GM18508 (cell line): ENCODE measurements around the gene TAS2R42.

Experiments used
- ATAC-seq: cut with Tn5 transposase; IDR thresholded peaks from one replicate; pipeline ENCODE4 v1.9.1; 2021; ENCODE audit warnings: moderate number of reproducible peaks; ENCODE audit not compliant: insufficient read depth, unreplicated experiment

Gene TAS2R42, protein sequence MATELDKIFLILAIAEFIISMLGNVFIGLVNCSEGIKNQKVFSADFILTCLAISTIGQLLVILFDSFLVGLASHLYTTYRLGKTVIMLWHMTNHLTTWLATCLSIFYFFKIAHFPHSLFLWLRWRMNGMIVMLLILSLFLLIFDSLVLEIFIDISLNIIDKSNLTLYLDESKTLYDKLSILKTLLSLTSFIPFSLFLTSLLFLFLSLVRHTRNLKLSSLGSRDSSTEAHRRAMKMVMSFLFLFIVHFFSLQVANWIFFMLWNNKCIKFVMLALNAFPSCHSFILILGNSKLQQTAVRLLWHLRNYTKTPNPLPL

DNA sequence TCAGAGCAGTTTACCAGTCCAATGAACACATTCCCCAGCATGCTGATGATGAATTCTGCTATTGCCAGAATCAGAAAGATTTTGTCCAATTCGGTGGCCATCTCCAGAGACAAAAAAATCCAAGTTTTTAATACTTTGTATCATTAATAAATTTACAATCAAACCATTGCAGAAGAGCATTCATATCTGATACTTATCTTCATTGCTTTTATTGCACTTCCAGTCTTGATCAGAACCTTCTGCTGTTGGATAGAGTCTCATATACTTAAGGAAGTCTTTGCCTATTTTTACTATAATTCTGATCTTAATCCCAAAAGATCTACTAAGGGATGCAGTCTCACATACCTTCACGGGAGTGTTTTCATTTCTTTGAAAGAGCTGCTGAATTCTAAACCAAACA, at the start of gene TAS2R42:
Gene TAS2R42 (minus strand): TSS at position 101 of the 400 bp plus-strand sequence. CDS start 0 bp downstream, at position 101.
- ATAC-seq = no peak

DNA sequence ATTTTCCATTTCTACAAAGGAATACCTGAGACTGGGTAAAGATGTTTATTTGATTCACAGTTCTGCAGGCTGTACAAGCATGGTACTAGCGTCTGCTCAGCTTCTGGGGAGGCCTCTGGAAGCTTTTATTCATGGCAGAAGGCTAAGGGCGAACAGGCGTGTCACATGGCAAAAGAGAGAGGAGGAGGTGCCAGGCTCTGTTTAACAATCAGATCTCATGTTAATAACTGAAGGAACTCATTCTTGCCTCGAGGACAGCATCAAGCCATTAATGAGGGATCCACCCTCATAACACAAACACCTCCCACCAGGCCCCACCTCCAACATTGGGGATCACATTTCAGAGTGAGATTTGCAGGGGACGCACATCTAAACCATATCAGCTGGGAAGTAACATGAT, 46.8 kb upstream of the TAS2R42 start:
- no peak for ATAC-seq

DNA sequence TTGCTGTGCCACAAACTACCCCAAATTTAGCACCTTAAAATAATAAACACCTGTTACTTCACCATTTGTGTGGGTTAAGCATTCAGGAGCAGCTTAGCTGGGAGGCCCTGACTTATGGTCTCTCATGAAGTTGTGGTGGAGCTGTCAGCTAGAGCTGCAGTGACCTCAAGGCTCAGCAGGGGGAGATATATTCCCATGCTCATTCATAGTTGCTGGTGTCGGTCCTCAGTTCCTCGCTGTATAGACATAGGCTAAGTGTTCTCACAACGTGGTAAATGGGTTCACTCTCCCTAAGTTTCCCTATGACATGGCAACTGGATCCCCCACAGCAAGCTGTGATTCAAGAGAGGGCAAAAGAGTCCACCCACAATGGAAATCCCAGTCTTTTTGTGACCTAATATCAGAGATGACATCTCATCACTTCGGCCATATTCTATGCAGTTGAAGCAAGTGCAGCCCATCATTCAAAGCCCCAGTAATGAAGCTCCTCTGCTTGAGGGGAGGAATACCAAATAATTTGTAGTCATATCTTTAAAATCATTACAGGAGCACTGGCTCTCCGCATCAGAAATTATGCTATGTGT, 41.7 kb upstream of the TAS2R42 start:
- no peak for ATAC-seq

DNA sequence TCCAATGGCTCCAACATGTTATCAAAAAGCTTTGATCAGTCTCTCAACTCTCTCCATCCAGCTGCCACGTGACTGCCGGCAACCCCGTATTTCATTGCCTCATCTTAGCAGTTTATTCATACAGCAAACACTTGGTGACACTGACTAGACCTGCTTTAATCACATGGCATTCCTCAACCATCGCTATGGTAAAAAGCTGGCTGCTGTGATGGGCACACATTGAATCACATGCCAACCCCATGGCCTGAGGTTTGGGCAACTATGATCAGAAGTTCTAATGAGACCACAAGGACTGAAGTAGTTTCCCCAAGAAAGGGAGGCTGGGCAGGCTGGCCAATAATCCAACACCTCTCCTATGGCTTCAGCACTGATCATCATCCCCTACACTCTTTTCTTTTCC, 40.6 kb upstream of the TAS2R42 start:
- ATAC-seq = no peak

DNA sequence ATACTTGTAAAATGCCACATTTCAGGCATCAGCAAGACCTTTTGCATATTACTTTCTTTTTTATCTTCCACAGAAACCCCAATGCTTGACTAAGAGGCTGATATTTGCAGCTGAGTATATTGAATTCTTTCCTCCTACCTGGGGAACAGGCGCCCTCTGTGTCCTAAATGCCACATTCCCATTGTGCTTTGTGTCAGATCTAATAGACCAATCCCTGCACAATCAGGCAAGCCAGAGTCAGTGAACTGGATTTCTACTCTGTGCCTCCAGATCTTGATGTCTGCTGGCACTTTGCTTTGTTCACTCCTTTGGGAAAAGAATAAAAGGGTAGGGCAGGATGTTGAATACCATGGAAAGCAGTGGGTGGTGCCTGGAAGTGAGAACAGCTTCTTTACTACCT, 22.4 kb upstream of the TAS2R42 start:
- ATAC-seq = no peak

DNA sequence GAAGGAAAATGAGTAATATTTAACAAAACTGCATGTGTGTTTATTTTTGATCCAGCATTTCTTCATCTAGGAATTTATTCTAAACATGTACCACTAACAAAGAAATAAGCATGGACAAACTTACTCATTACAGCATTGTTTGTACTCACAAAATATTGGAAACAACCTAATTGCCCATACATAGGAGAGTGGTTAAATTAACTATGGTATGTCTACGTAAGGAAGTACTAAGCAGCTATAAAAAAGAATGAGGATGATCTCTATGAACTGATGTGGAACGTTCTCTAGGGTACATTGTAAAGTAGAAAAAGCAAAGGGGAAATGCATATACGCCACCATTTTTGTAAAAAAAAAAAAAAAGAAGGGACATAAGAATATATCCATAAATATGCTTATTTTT, 17.4 kb upstream of the TAS2R42 start:
- no peak for ATAC-seq

DNA sequence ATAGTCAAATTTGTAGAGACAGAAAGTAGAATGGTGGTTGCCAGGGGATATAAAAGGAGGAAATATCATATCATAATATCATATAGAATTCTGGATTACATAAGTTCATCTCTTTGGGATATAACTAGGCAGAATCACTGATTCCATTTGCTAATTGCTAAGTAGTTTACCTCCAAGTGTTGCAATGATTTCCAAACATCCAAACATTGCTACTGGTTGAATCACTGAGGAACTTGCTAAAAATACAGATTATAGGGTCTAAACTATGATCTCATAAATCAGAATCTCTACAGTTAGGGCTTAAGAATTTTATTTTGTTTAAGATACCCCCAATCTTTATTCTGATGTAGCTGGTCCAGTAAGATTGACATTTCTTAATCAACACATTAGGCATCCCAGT, 16.1 kb upstream of the TAS2R42 start:
- no peak for ATAC-seq

DNA sequence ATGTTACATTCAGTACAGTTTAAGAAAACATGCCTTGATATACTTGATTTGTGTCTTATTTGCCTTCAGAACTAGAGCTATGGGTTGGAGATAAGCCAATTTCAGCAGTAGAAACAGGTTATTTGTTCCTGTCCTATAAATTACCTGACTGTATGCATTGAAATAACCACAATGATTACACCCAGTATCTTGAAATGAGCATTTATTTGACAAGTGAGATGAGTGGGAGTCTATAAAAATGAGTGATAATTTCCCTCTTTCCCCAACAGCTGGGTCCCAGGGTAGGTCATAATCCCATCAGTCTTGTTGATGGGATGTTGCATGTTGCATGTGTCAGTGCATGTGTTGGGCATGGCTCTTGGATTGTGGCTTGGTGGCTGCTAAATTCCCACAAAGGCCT, 3.7 kb downstream of the TAS2R42 start:
- ATAC-seq = no peak

DNA sequence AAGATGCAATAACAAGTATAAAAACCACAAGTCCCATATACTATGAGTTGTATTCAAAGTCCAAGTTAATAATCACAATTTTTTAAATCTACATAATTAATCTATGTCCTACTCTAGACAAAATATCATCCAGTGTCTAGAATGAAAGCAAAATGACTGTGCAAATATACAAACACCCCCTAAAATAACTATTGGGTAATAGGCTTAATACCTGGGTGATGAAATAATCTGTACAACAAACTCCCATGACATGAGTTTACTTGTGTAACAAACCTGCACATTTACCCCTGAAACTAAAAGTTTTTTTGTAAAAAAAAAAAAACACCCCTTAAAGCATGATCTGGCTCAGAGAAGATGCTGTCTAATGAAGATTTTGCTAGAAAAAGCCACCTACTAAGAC, 4.2 kb downstream of the TAS2R42 start:
- no peak for ATAC-seq

DNA sequence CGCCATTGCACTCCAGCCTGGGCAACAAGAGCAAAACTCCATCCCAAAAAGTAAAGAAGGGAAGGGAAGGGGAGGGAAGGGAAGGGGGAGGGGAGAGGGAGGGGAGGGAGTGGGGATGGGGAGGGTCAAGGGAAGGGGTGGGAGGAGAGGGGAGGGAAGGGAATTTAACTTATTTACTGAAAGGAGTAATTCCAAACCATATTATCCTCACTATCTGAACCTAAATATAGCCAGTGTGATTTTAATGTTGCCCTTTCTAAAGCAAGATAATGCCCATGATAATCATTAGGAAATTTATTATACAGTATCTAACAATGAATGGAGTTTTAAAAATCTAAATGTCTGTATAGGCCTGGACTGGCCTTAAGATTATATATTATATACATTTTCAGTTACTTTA, 8.5 kb downstream of the TAS2R42 start:
- ATAC-seq = no peak

DNA sequence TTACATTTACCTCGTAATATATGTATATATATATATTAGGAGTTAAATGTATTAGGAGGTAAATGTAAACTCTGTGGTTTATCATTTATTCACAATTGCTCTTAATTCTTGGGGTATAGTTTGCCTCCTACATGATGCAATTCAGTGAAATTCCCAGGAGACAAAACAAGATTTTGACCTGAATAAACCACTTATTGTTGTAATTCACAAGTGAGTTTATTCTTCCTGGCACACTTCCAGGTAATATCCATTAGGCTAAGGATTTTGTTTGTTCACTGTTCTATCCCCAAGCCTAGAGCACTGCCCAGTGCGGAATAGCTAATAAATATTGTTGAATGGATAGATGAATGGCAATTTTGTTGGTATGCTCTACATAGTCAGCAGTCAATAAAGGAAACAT, 12.7 kb downstream of the TAS2R42 start:
- ATAC-seq = no peak

DNA sequence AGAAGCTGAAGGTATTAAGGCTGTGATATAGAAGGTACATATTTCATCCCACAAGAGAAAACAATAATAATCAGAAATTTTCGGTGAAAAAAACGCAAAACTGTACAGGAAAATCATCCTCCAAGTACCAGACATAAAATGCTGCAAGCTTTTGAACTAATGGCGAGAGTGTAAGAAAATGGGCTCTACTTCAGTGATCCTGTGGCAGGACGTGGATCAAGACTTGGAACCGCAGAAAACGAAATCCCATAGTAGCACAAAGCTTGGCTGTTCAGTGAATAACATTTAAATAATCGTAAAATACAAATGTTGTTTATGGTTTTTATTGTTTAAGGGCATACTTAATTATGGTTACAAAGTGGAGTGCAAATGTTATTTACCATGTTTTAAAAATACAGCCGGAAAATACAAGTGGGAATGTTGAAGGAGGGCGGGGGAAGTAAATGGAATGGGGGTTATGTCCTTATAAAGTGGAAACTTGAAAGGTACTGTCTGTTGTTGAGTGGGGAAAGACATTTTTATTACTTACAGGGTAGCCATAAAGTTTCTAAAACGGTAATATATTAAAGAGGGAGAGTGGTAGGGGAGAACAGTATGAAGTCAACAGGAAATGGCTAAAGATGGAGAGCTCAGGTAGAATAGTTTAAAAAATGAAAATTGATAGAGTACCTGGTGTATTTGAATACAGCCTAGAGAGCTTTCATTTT, 14.6 kb downstream of the TAS2R42 start:
- ATAC-seq = no peak

DNA sequence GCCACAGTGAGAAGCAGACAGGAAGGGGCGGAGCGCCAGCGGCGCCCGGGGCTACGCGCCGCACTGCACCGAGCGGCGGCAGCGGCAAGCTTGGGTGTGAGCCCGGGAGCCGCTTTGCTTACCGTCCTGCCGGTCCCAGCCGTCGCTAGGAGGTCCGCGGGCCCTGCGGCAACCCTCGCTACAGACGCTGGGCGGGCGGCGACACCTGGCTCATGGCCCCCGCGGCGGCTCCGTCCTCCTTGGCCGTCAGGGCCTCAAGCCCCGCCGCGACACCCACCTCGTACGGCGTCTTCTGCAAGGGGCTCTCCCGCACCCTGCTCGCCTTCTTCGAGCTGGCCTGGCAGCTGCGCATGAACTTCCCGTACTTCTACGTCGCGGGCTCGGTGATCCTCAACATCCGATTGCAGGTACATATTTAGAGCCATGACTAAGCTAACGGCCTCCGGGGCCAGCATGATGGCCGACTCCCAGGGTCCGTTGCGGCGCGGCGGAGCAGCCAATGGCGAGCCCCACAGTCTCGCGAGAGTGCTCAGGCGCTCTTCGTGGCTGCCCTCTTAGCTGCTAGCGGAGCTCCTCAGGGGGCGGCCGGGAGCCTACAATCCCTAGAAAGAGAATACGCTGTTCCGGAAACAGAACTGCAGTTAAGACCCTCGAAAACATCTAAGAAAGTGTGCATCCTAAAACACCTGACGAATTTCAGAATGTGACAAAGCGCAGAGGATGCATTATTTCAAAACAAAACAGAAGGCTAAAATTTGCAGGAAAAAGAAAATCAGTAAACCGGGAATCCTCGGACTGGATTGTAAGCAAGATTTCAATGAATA, 15.4 kb downstream of the TAS2R42 start, which contains the start of gene SMIM10L1:
Gene SMIM10L1 (plus strand): TSS at position 50 of the 824 bp plus-strand sequence. CDS start 163 bp downstream, at position 213.
- peak; percentile 86 for ATAC-seq

DNA sequence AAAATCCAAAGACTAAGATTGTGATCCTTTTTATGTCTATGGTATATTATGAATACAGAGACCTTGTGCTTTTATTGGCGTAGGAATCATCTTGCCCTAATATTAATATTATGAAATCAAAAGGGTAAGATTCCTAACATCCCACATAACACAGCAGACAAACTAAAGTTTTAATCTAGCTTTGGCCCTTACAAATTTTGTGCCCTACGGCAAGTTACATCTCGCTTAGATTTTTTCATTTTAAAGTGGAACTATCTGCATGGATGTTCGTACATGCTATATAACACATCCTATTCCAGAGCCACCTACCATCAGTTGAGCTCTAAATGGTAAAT, 16.0 kb downstream of the TAS2R42 start:
- ATAC-seq = no peak

DNA sequence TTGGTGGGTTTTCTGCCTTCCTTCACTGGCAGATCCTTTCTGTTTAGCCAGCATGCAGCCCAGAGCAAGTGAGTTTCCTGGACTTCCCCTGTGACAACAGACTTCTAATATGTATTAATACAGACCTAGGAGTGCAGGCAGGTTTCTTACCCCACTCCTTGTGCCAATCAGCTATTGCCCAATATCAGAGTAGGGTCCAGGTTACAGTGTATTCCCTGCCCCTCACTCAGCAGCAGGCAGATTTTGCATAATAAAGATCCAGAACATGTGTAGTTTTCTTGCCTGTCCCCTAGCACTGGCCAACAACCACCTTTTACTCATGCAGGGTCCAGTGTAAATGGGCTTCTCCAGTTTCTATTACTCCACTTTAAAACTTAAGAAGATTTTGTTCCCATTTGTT, 20.4 kb downstream of the TAS2R42 start:
- ATAC-seq = no peak

DNA sequence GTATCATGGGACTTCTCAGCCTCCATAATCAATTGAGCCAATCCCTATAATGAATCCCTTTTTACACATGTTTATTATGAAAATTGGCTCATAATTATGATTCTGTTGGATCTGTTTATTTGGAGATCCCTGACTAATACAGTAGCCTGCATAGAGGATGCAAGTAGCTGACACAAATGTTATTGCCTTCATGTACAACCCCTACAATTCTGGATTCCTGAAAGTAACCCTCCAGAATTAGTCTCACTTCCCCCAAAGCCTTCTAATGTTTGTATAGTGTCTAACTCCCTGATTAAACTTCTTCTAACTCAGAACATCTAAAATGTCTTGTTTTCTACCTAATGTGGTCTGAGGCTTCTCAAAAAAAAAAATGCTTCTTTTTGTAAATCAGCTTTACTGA, 22.4 kb downstream of the TAS2R42 start:
- no peak for ATAC-seq

DNA sequence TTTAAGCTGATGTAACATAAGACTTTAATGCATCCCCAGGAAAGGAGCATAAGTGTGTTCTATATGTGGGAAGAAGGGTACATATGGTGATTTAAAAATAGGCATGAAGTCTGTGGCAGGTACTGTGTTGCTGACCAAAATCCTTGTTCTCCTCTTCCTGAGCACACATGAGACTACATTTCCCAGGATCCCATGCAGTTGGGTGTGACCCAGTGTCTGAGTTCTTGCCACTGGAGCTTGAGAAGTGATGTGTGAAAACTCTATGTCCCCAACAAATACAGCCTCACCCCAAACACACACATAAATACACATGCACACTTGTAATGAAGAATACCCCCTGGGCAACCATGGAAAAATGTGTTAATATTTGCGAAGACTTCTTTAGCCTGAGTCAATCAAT, 24.2 kb downstream of the TAS2R42 start:
- no peak for ATAC-seq

DNA sequence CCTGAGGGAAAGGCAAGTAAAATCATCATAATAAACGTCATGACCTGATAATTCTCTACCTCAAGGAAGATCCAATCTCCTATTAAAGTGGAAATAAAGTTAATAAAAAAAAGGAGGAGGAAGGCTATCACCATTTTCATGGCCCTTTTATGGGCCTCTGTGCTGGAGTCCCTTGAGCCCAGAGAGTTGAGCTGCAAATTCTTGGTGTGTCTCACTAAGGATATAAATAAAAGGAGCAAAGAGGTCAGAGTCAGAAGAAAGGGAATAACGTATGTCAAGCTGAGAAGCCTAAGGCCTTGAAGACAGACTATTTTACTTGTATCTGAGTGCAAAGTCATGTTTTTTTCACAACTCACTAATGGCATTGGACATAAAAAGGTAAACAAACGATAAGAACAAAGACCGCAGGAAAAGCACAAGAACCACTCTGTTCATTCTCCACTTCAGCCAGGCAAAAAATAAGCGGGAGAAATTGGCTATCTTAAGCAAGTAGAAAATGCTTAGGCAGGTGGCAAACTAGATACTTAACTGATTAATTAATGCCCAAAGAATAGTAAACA, 27.8 kb downstream of the TAS2R42 start:
- ATAC-seq = no peak

DNA sequence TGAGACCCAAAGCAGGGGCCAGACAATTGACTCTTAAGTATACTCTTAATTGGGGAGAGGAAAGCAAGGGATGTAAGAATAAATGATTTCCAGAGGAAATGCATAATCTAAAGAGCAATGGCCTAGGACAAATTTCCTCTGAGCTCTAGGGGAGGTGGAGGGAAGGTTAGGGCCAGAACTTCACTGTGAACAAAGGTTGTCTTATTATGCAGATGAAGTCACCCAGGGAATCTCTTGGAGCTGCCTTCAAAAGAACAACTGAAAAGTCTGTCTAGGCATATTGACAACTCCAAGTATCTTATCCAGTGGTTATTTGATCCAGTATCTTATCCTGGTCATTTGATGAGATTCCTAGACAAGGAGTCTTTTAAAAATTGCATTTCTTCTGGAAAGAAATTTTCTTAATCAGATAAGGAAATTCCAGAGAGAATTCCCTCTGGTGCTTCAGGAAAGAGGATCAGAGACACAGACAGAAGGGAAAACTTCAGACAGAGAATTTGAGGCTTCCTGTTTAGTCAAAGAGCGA, 32.3 kb downstream of the TAS2R42 start:
- ATAC-seq = no peak

DNA sequence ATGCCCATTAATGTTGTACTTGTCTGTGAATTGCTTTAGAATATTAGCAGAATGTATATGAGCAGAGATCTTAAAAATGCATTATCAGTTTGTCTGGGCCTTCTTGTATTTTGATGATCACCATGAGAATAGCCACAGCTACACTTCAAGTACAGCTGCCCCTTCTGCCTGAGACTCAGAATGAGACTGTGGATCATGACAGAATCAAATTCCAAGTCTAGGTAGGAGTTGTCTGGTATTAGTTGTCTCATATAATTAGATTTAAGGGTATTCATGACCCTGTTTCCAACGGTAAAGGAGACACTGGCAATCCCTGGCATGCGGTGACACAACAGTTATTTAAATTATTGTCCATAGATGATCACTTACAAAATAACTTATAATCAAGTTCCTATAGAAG, 34.0 kb downstream of the TAS2R42 start:
- no peak for ATAC-seq
